22Rv1 (cell line): Measurements from ENCODE around the gene C20orf144.

Experiments used
- ZFX ChIP-seq: fragments of 450-650 bp; IDR thresholded peaks from 2 replicates; pipeline ENCODE4 v1.6.1; 2017; ENCODE audit warnings: antibody characterized with exemption, borderline replicate concordance
- TF ChIP-seq, protein P1 (sequence below): fragments of 450-650 bp; IDR thresholded peaks from 2 replicates; pipeline ENCODE4 v1.5.1; 2017; ENCODE audit warnings: mild to moderate bottlenecking

DNA sequence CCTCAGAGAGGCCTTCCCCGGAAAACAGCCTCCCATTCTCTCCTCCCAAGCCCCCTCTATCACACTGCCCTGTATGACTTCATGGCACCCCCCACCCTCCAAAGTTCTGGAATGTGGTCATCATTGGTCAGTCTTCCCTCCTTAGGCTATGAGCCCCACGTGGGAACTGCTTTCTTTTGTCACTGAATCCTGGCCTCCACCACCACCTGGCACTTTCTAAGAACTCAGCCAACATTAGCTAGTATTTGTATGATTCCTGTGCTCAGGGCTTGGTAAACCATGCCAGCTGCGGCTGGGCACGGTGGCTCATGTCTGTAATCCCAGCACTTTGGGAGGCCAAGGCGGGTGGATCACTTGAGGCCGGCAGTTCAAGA lies 32.5 kb downstream of the C20orf144 start:
- TF ChIP-seq, protein P1, sequence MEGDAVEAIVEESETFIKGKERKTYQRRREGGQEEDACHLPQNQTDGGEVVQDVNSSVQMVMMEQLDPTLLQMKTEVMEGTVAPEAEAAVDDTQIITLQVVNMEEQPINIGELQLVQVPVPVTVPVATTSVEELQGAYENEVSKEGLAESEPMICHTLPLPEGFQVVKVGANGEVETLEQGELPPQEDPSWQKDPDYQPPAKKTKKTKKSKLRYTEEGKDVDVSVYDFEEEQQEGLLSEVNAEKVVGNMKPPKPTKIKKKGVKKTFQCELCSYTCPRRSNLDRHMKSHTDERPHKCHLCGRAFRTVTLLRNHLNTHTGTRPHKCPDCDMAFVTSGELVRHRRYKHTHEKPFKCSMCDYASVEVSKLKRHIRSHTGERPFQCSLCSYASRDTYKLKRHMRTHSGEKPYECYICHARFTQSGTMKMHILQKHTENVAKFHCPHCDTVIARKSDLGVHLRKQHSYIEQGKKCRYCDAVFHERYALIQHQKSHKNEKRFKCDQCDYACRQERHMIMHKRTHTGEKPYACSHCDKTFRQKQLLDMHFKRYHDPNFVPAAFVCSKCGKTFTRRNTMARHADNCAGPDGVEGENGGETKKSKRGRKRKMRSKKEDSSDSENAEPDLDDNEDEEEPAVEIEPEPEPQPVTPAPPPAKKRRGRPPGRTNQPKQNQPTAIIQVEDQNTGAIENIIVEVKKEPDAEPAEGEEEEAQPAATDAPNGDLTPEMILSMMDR: no peak
- TF ChIP-seq ZFX: no peak
